Activated CD4-positive, alpha-beta T cell treated with anti-CD3 and anti-CD28 coated beads for 36 hours (primary cell): Measurements from ENCODE around the gene NOL9. TPM values are rescaled to one million over a fixed set of nuclear protein-coding genes. Genes with fewer than 3 reads are reported as not detected.

Experiments used
- ATAC-seq: fragments of 200-7000 bp; cut with Tn5 transposase; one replicate; pipeline ENCODE4 v1.10.0; 2021; ENCODE audit warnings: mild to moderate bottlenecking, moderate library complexity
- CTCF ChIA-PET: fragments of 350-600 bp; sonication (Branson Sonifier 250); formaldehyde crosslinking; loops from one replicate; lab custom pipeline; 2021; ENCODE audit warnings: antibody characterized with exemption; lab: Charles Lee
- POLR2A ChIA-PET: fragments of 350-600 bp; sonication (Branson Sonifier 250); formaldehyde crosslinking; loops from one replicate; lab custom pipeline; 2021; ENCODE audit warnings: antibody characterized with exemption, inconsistent platforms; lab: Charles Lee
- DNase-seq: peaks from one replicate; pipeline ENCODE4 v3.0.0-alpha.2; 2020
- H3K27ac Mint-ChIP-seq: one replicate; pipeline ENCODE4 v1.8.0; 2021; ENCODE audit warnings: mixed read lengths
- H3K27me3 Mint-ChIP-seq: one replicate; pipeline ENCODE4 v1.8.0; 2021; ENCODE audit warnings: mixed read lengths
- H3K36me3 Mint-ChIP-seq: one replicate; pipeline ENCODE4 v1.8.0; 2021; ENCODE audit warnings: low read depth, mixed read lengths
- H3K4me1 Mint-ChIP-seq: one replicate; pipeline ENCODE4 v1.8.0; 2021; ENCODE audit warnings: mixed read lengths
- H3K4me3 Mint-ChIP-seq: one replicate; pipeline ENCODE4 v1.8.0; 2021; ENCODE audit warnings: mild to moderate bottlenecking, moderate library complexity, mixed read lengths
- H3K9me3 Mint-ChIP-seq: one replicate; pipeline ENCODE4 v1.8.0; 2021; ENCODE audit warnings: low read depth, mixed read lengths
- intact Hi-C, 2 experiments: fragments of 100-400 bp; cut with DNase I in 1 of 2; cut with micrococcal nuclease in 1 of 2; formaldehyde crosslinking; loops; one replicate each; pipeline versions ENCODE4 v1.14.2 to v1.15.1; 2022 to 2024; cut with DNase I, micrococcal nuclease
- total RNA-seq, 2 experiments: library from RNA; stranded (reverse); gene quantifications; one replicate each; pipeline ENCODE4 v1.2.3, GENCODE V29; 2021

Gene NOL9
- total RNA-seq, 2 experiments from 2014 or later = 37.4 to 44.7 TPM

GRCh38 chr1:6581561-6582305, 27.4 kb upstream of the NOL9 start:
- intact Hi-C loops = no loop called here
- POLR2A ChIA-PET = interaction anchor here (0.6 to 1.0 kb wide), 4 partner anchors 11 to 203 kb away, joined by 3 to 5 read pairs (median 4); no protein-coding TSS in a partner anchor
- H3K36me3 Mint-ChIP-seq = peaks cover 7% of the 10 kb centered on the region
- no peaks in the 10 kb centered on the region for H3K27me3 Mint-ChIP-seq
- H3K9me3 Mint-ChIP-seq = no peaks in the 10 kb centered on the region
- peaks cover 33% of the 10 kb centered on the region for H3K4me1 Mint-ChIP-seq
- ATAC-seq (no peak), DNase-seq (no peak)
- CTCF ChIA-PET = interaction anchor here (0.7 to 2.4 kb wide), 5 partner anchors 16 to 131 kb away, joined by 3 to 14 read pairs (median 6); partner anchors contain the start of genes NOL9 and TAS1R1
- peak overlapping the region; percentile 92 for H3K4me3 Mint-ChIP-seq
- peak overlapping the region; percentile 42 for H3K27ac Mint-ChIP-seq

GRCh38 chr1:6580593-6581409, 26.5 kb upstream of the NOL9 start:
- H3K4me1 Mint-ChIP-seq = peaks cover 33% of the 10 kb centered on the region
- H3K36me3 Mint-ChIP-seq = peaks cover 7% of the 10 kb centered on the region
- H3K27ac Mint-ChIP-seq = peak overlapping the region; percentile 89
- peak overlapping the region; percentile 92 for H3K4me3 Mint-ChIP-seq
- no peaks in the 10 kb centered on the region for H3K27me3 Mint-ChIP-seq
- peak; percentile 45 for DNase-seq
- ATAC-seq = no peak
- CTCF ChIA-PET = interaction anchor here (0.6 to 2.4 kb wide), 8 partner anchors 17 to 813 kb away, joined by 3 to 14 read pairs (median 4); partner anchors contain the start of genes NOL9 and TAS1R1
- POLR2A ChIA-PET = interaction anchor here (0.6 to 1.2 kb wide), 5 partner anchors 12 to 204 kb away, joined by 3 to 5 read pairs (median 4); no protein-coding TSS in a partner anchor
- intact Hi-C loops = loop anchor here (1.0 kb wide), 3 partner anchors 26 to 204 kb away; partner anchors contain the start of genes CAMTA1 (in 1 of the 2), DNAJC11 (in 1 of the 2) and NOL9 (in 1 of the 2)
- no peaks in the 10 kb centered on the region for H3K9me3 Mint-ChIP-seq

GRCh38 chr1:6580119-6580592, 25.8 kb upstream of the NOL9 start:
- intact Hi-C loops = loop anchor here (1.0 kb wide), 3 partner anchors 26 to 205 kb away; partner anchors contain the start of genes CAMTA1 (in 1 of the 2), DNAJC11 (in 1 of the 2) and NOL9 (in 1 of the 2)
- H3K27ac Mint-ChIP-seq = peak overlapping the region; percentile 89
- DNase-seq (no peak), ATAC-seq (no peak)
- no peaks in the 10 kb centered on the region for H3K9me3 Mint-ChIP-seq
- H3K4me3 Mint-ChIP-seq = peak overlapping the region; percentile 92
- no peaks in the 10 kb centered on the region for H3K27me3 Mint-ChIP-seq
- ChIA-PET CTCF (interaction anchor here (0.6 to 1.2 kb wide), 4 partner anchors 35 to 814 kb away, joined by 3 to 4 read pairs (median 3); no protein-coding TSS in a partner anchor), POLR2A (interaction anchor here (0.7 to 1.6 kb wide), 5 partner anchors 9 to 150 kb away, joined by 3 to 6 read pairs (median 3); no protein-coding TSS in a partner anchor)
- H3K4me1 Mint-ChIP-seq = peaks cover 33% of the 10 kb centered on the region
- peaks cover 7% of the 10 kb centered on the region for H3K36me3 Mint-ChIP-seq

- CTCF ChIA-PET = interaction anchor here (0.6 to 2.5 kb wide), 6 partner anchors 22 to 67 kb away, joined by 3 to 15 read pairs (median 3); partner anchors contain the start of genes NOL9 and TAS1R1
- peak within 1 kb of the TSS; percentile 92 for H3K4me3 Mint-ChIP-seq
- DNase-seq = peak; percentile 99
- peak within 1 kb of the TSS; percentile 89 for H3K27ac Mint-ChIP-seq
- peak; percentile 99 for ATAC-seq
- peaks cover 6% of the 10 kb centered on the region for H3K36me3 Mint-ChIP-seq
- POLR2A ChIA-PET = interaction anchor here (0.5 to 1.6 kb wide), 5 partner anchors 10 to 180 kb away, joined by 3 to 6 read pairs (median 3); no protein-coding TSS in a partner anchor
- intact Hi-C loops = loop anchor here (1.0 kb wide), 7 partner anchors 22 to 206 kb away; partner anchors contain the start of genes NOL9 (in 2 of the 2), ACOT7 (in 1 of the 2), CAMTA1 (in 1 of the 2) and DNAJC11 (in 1 of the 2)
- peaks cover 30% of the 10 kb centered on the region for H3K4me1 Mint-ChIP-seq
- H3K9me3 Mint-ChIP-seq = no peaks in the 10 kb centered on the region
- H3K27me3 Mint-ChIP-seq = no peaks in the 10 kb centered on the region
Observed at GRCh38 chr1:6579374-6580118, 25.2 kb upstream of the NOL9 start, which contains the start of gene ZBTB48. Gene ZBTB48 (plus strand): TSS chr1:6579994. CDS start chr1:6580610, 616 bp downstream.

DNA sequence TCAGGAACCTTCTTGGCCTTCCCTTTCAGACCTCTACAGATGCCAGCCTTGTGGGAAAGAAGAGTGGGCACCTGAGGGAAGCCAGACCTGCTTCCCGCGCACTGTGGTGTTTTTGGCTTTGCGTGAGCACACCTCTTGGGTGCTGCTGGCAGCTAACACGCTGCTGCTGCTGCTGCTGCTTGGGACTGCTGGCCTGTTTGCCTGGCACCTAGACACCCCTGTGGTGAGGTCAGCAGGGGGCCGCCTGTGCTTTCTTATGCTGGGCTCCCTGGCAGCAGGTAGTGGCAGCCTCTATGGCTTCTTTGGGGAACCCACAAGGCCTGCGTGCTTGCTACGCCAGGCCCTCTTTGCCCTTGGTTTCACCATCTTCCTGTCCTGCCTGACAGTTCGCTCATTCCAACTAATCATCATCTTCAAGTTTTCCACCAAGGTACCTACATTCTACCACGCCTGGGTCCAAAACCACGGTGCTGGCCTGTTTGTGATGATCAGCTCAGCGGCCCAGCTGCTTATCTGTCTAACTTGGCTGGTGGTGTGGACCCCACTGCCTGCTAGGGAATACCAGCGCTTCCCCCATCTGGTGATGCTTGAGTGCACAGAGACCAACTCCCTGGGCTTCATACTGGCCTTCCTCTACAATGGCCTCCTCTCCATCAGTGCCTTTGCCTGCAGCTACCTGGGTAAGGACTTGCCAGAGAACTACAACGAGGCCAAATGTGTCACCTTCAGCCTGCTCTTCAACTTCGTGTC, 24.5 kb upstream of the NOL9 start:
- Mint-ChIP-seq H3K9me3 (no peaks in the 10 kb centered on the region), H3K4me3 (peak overlapping the region; percentile 92), H3K36me3 (peaks cover 5% of the 10 kb centered on the region), H3K27me3 (no peaks in the 10 kb centered on the region), H3K27ac (peak overlapping the region; percentile 89), H3K4me1 (peaks cover 28% of the 10 kb centered on the region)
- POLR2A ChIA-PET = interaction anchor here (1.6 kb wide), 1 partner anchor 21 kb away, joined by 6 read pairs; no protein-coding TSS in a partner anchor
- CTCF ChIA-PET = interaction anchor here (0.7 to 2.5 kb wide), 2 partner anchors 24 to 30 kb away, joined by 3 to 15 read pairs; partner anchors contain the start of genes NOL9 and TAS1R1
- no peak for ATAC-seq
- no peak for DNase-seq
- intact Hi-C loops = loop anchor here (1.0 kb wide), 5 partner anchors 23 to 185 kb away; partner anchors contain the start of genes ACOT7 (in 1 of the 2), NOL9 (in 1 of the 2) and PHF13 (in 1 of the 2)

DNA sequence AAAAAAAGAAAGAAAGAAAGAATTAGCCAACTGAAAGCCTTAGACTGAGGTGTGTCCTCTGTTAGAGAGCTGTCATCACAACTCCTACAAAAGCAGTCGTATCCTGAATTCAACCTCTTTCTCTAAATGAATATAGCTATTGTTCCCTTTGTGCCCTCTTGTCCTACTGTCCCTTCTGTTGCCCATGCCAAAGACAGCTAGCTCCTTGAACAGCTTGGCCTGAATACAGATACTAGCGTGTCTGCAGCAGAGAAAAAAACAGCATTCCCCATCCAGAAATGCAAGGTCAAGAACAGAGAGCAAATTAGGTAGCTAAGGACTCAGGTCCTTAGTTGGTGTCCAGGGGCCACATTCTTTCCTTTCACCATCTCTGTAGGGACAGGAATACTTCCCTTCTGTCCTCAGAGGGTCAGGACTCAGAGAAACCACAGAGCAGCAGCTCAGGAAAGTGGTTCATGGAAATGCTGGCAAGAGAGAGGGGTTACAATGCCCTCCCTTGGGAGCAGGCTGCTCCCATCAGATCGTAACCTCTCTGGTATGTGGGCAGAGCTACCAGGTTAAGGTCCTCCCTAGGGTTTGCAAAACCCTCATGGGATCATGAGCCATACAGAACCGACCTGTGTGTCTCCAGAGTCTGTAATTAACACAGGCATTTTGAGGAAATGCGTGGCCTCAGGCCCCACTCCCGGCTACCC, 23.7 kb upstream of the NOL9 start:
- intact Hi-C loops = no loop called here
- no peak overlapping the region for H3K27ac Mint-ChIP-seq
- ATAC-seq = no peak
- peaks cover 28% of the 10 kb centered on the region for H3K4me1 Mint-ChIP-seq
- H3K36me3 Mint-ChIP-seq = peaks cover 5% of the 10 kb centered on the region
- H3K4me3 Mint-ChIP-seq = no peak overlapping the region
- no peak for DNase-seq
- ChIA-PET POLR2A (interaction anchor here (0.5 kb wide), 1 partner anchor 25 kb away, joined by 3 read pairs; no protein-coding TSS in a partner anchor), CTCF (interaction anchor here (0.6 to 2.5 kb wide), 2 partner anchors 23 to 1196 kb away, joined by 3 to 15 read pairs; partner anchors contain the start of genes NOL9 and TAS1R1)
- no peaks in the 10 kb centered on the region for H3K9me3 Mint-ChIP-seq
- H3K27me3 Mint-ChIP-seq = no peaks in the 10 kb centered on the region

- ATAC-seq (no peak), DNase-seq (no peak)
- H3K4me1 Mint-ChIP-seq = peaks cover 7% of the 10 kb centered on the region
- CTCF ChIA-PET = no interaction called here
- no peaks in the 10 kb centered on the region for H3K36me3 Mint-ChIP-seq
- no peak overlapping the region for H3K27ac Mint-ChIP-seq
- H3K9me3 Mint-ChIP-seq = peaks cover 5% of the 10 kb centered on the region
- H3K4me3 Mint-ChIP-seq = no peak overlapping the region
- H3K27me3 Mint-ChIP-seq = no peaks in the 10 kb centered on the region
- intact Hi-C loops = no loop called here
- POLR2A ChIA-PET = interaction anchor here (0.6 kb wide), 1 partner anchor 20 kb away, joined by 4 read pairs; the partner anchor contains the start of gene NOL9
Observed at GRCh38 chr1:6574818-6575217, 20.5 kb upstream of the NOL9 start.

DNA sequence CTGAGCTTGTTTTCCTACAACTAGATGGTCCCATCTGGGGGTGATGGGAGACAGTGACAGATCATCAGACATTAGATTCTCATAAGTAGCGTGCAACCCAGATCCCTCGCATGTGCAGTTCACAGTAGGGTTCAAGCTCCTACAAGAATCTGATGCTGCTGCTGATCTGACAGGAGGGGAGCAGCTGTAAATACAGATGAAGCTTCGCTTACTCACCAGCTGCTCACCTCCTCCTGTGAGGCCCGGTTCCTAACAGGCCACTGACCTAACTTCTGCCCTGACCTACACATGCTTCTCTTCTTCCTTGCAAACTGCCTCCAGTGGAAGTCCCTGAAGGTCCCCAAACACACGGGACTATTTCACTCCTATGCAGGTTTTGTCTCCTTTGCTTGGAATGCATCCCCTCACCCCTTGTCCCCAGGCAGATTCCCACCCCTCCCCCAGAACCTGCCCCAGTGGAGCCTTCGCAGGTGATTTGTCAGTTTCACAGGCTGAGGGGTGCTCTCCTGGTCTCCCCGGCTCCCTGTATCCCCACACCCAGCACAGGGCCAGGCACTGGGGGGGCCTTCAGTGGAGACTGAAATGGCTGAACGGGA, 19.8 kb upstream of the NOL9 start:
- Mint-ChIP-seq H3K27ac (no peak overlapping the region), H3K9me3 (peaks cover 5% of the 10 kb centered on the region), H3K36me3 (no peaks in the 10 kb centered on the region), H3K27me3 (no peaks in the 10 kb centered on the region), H3K4me1 (peaks cover 1% of the 10 kb centered on the region), H3K4me3 (no peak overlapping the region)
- DNase-seq (no peak), ATAC-seq (no peak)
- ChIA-PET CTCF (no interaction called here), POLR2A (no interaction called here)
- intact Hi-C loops = no loop called here
